HepG2 (cell line): ENCODE measurements around the gene TTC5. TPM values are rescaled to one million over a fixed set of nuclear protein-coding genes. Genes with fewer than 3 reads are reported as not detected.
"Not testable (repeated sequence)": the region's sequence is repeated elsewhere in the genome, so short reads cannot be mapped to it uniquely, and the experiment has no call there.

Experiments
- ATAC-seq: fragments of 200-7000 bp; cut with Tn5 transposase; 3 replicates; pipeline ENCODE4 v1.9.1; 2020; ENCODE audit warnings: mild to moderate bottlenecking, moderate library complexity
- BruUV-seq: library from RNA; stranded (reverse); fragments of 400-500 nt; replicated peaks from 2 replicates; lab custom pipeline; 2021; lab: Mats Ljungman, UMichigan
- CTCF ChIA-PET: fragments of 300-600 bp; formaldehyde crosslinking; extraction: SDS; loops from one replicate; lab custom pipeline; 2021; ENCODE audit warnings: low total read pairs, inconsistent platforms, low intra/inter-chr PET ratio; lab: Yijun Ruan, JAX
- POLR2A ChIA-PET: fragments of 350-600 bp; sonication (Branson Sonifier 250); formaldehyde crosslinking; loops from one replicate; lab custom pipeline; 2020; ENCODE audit warnings: antibody characterized with exemption, inconsistent platforms; lab: Yijun Ruan, JAX
- DNase-seq: peaks from one replicate; pipeline ENCODE4 v3.0.0-alpha.2; 2015; ENCODE audit warnings: low spot score
- FAIRE-seq: peaks from 3 replicates; lab custom pipeline; 2011; peaks lifted over from hg19 to GRCh38; lab: Jason Lieb, UNC
- H2AFZ ChIP-seq: one replicate; pipeline ENCODE4 v1.6.1; 2011; ENCODE audit warnings: low read length, inconsistent platforms
- H3K27ac ChIP-seq: fragments of 300-600 bp; 3 replicates; pipeline ENCODE4 v1.8.0; 2011; ENCODE audit warnings: mixed run types, mild to moderate bottlenecking, mixed read lengths, low read length, inconsistent platforms; ENCODE audit not compliant: insufficient read depth; ENCODE audit errors: extremely low read length
- H3K27me3 ChIP-seq, 2 experiments: fragments of 200-600 bp in 1 of 2; 2 replicates in 1 of 2; 3 replicates in 1 of 2; pipeline versions ENCODE4 v1.6.0 to v1.8.0; 2011; ENCODE audit warnings: low read length in 2 of 2, mild to moderate bottlenecking in 2 of 2, moderate library complexity in 2 of 2, inconsistent platforms in 1 of 2; ENCODE audit not compliant: insufficient read depth in 2 of 2, control insufficient read depth in 1 of 2
- H3K36me3 ChIP-seq, 2 experiments: fragments of 200-600 bp in 1 of 2; replicated peaks in 1 of 2; 2 replicates in 1 of 2; 3 replicates in 1 of 2; pipeline versions ENCODE4 v1.5.1 to v1.8.0; 2011; ENCODE audit warnings: low read length in 2 of 2, inconsistent platforms in 1 of 2; ENCODE audit not compliant: insufficient read depth in 2 of 2, control insufficient read depth in 1 of 2
- H3K4me1 ChIP-seq: 2 replicates; pipeline ENCODE4 v1.5.1; 2012; ENCODE audit warnings: low read length, inconsistent platforms; ENCODE audit not compliant: insufficient read depth
- H3K4me2 ChIP-seq: 2 replicates; pipeline ENCODE4 v1.6.0; 2011; ENCODE audit warnings: low read depth, low read length, inconsistent platforms
- H3K4me3 ChIP-seq, 3 experiments: fragments of 200-600 bp in 1 of 3; sonication (generic), shearing (Covaris generic) in 1 of 3; replicated peaks in 1 of 3; 2 replicates each; pipeline ENCODE4 v1.5.1; 2011 to 2016; ENCODE audit warnings: low read length in 3 of 3, inconsistent platforms in 2 of 3, low read depth in 2 of 3, mild to moderate bottlenecking in 2 of 3, control low read depth in 1 of 3, mixed read lengths in 1 of 3; ENCODE audit not compliant: insufficient read depth in 1 of 3
- H3K79me2 ChIP-seq: one replicate; pipeline ENCODE4 v1.6.1; 2011; ENCODE audit warnings: low read length, inconsistent platforms; ENCODE audit not compliant: insufficient read depth
- H3K9ac ChIP-seq: 2 replicates; pipeline ENCODE4 v1.6.0; 2011; ENCODE audit warnings: mild to moderate bottlenecking, low read depth, low read length, inconsistent platforms; ENCODE audit not compliant: insufficient read depth
- H3K9me3 ChIP-seq: 2 replicates; pipeline ENCODE4 v1.5.1; 2012; ENCODE audit warnings: mild to moderate bottlenecking, low read length
- H4K20me1 ChIP-seq: 2 replicates; pipeline ENCODE4 v1.6.0; 2011; ENCODE audit warnings: inconsistent platforms, mild to moderate bottlenecking, low read length, moderate library complexity; ENCODE audit not compliant: insufficient read depth
- FOXA1 ChIP-seq, 2 experiments: fragments of 450-650 bp in 1 of 2; sonication (generic) in 1 of 2; formaldehyde crosslinking in 1 of 2; IDR thresholded peaks; 2 replicates each; pipeline versions ENCODE4 v1.4.0 to v1.6.1; 2016 to 2020; ENCODE audit warnings: missing genetic modification reagents in 1 of 2
- FOXP4 ChIP-seq: sonication (generic); formaldehyde crosslinking; IDR thresholded peaks from 2 replicates; pipeline ENCODE4 v1.4.0; 2020; ENCODE audit warnings: missing genetic modification reagents
- ZNF281 ChIP-seq: sonication (generic); formaldehyde crosslinking; IDR thresholded peaks from 2 replicates; pipeline ENCODE4 v1.4.0; 2020; ENCODE audit warnings: missing genetic modification reagents, borderline replicate concordance
- WGBS: methylation state at CpG from one replicate; pipeline ENCODE4 v1.1.6; 2017; ENCODE audit warnings: low lambda C conversion rate; 5-methylcytosine and 5-hydroxymethylcytosine counted together
- in situ Hi-C: cut with HindIII; loops from 2 replicates; pipeline ENCODE4 v1.10.0; 2017; ENCODE audit warnings: low pct_unique_long_range_greater_than_20kb; ENCODE audit not compliant: extremely low pct_ligation_motif_present
- intact Hi-C: fragments of 100-400 bp; cut with micrococcal nuclease; formaldehyde crosslinking; loops from one replicate; pipeline ENCODE4 v1.10.0; 2022; ENCODE audit not compliant: unreplicated experiment
- polyA plus RNA-seq, 8 experiments: library from polyadenylated mRNA; depleted of rRNA in 3 of 8; stranded (reverse) in 7 of 8; unstranded in 1 of 8; fragments of >200 nt; fragmentation: Illumina TruSeq in 4 of 8; extraction: Trizol in 4 of 8; gene quantifications; 2 replicates each; pipeline versions ENCODE4 v1.2.1 to v1.2.3, GENCODE V29; 2011 to 2016; ENCODE audit warnings: low read depth in 4 of 8, missing spikeins in 1 of 8, mixed read lengths in 1 of 8; ENCODE audit not compliant: insufficient read depth in 1 of 8
- total RNA-seq, 5 experiments: library from RNA; depleted of rRNA; stranded (reverse); fragments of >200 nt; fragmentation: Illumina TruSeq; extraction: Trizol; gene quantifications; 2 replicates each; pipeline ENCODE4 v1.2.3, GENCODE V29; 2016; ENCODE audit warnings: low read depth in 1 of 5
- TF ChIP-seq, protein P1 (sequence below): IDR thresholded peaks from 2 replicates; pipeline ENCODE4 v1.4.0; 2020; ENCODE audit warnings: mild to moderate bottlenecking, missing genetic modification reagents
- TF ChIP-seq, protein P2 (sequence below): IDR thresholded peaks from 2 replicates; pipeline ENCODE4 v1.6.1; 2016; ENCODE audit warnings: mild to moderate bottlenecking

TTC5 gene
- total and polyA plus RNA-seq, 2 of the 13 experiments (the other 11 are each of a cell fraction or from before 2014, with no cell fraction given), result 8.7 to 28.5 TPM

DNA sequence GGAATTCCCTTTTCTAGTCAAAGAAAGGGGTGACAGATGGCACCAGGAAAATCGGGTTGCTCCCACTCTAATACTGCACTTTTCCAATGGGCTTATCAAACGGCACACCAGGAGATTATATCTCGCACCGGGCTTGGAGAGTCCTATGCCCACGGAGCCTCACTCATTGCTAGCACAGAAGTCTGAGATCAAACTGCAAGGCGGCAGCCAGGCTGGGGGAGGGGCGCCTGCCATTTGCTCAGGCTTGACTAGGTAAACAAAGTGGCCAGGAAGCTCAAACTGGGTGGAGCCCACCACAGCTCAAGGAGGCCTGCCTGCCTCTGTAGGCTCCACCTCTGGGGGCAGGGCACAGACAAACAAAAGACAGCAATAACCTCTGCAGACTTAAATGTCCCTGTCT lies 25.5 kb downstream of the TTC5 start:
- FAIRE-seq; BruUV-seq; H3K27me3 ChIP-seq; CTCF ChIA-PET; H3K27ac ChIP-seq; in situ Hi-C loops; H3K4me3 ChIP-seq; H4K20me1 ChIP-seq; ATAC-seq; H3K79me2 ChIP-seq; POLR2A ChIA-PET; H2AFZ ChIP-seq; H3K36me3 ChIP-seq; H3K9ac ChIP-seq; H3K9me3 ChIP-seq; intact Hi-C loops; TF ChIP-seq FOXA1 (IDR thresholded peaks at IDR 0.05): not testable (repeated sequence)
- TF ChIP-seq, protein P1, sequence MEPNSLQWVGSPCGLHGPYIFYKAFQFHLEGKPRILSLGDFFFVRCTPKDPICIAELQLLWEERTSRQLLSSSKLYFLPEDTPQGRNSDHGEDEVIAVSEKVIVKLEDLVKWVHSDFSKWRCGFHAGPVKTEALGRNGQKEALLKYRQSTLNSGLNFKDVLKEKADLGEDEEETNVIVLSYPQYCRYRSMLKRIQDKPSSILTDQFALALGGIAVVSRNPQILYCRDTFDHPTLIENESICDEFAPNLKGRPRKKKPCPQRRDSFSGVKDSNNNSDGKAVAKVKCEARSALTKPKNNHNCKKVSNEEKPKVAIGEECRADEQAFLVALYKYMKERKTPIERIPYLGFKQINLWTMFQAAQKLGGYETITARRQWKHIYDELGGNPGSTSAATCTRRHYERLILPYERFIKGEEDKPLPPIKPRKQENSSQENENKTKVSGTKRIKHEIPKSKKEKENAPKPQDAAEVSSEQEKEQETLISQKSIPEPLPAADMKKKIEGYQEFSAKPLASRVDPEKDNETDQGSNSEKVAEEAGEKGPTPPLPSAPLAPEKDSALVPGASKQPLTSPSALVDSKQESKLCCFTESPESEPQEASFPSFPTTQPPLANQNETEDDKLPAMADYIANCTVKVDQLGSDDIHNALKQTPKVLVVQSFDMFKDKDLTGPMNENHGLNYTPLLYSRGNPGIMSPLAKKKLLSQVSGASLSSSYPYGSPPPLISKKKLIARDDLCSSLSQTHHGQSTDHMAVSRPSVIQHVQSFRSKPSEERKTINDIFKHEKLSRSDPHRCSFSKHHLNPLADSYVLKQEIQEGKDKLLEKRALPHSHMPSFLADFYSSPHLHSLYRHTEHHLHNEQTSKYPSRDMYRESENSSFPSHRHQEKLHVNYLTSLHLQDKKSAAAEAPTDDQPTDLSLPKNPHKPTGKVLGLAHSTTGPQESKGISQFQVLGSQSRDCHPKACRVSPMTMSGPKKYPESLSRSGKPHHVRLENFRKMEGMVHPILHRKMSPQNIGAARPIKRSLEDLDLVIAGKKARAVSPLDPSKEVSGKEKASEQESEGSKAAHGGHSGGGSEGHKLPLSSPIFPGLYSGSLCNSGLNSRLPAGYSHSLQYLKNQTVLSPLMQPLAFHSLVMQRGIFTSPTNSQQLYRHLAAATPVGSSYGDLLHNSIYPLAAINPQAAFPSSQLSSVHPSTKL (CRISPR knock-in tag), result peak; percentile 48; the same call in 1 of the 2 replicates
- TF ChIP-seq, protein P2, sequence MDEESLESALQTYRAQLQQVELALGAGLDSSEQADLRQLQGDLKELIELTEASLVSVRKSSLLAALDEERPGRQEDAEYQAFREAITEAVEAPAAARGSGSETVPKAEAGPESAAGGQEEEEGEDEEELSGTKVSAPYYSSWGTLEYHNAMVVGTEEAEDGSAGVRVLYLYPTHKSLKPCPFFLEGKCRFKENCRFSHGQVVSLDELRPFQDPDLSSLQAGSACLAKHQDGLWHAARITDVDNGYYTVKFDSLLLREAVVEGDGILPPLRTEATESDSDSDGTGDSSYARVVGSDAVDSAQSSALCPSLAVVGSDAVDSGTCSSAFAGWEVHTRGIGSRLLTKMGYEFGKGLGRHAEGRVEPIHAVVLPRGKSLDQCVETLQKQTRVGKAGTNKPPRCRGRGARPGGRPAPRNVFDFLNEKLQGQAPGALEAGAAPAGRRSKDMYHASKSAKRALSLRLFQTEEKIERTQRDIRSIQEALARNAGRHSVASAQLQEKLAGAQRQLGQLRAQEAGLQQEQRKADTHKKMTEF (CRISPR knock-in tag), result peak; percentile 27; the same call in 1 of the 2 replicates
- peak; percentile 90 for TF ChIP-seq ZNF281
- 0 out of 2 replicates have a peak, but pooled peaks have one; percentile 37 for TF ChIP-seq FOXA1 (CRISPR knock-in tag; IDR thresholded peaks at IDR 0.05)
- 0 out of 2 replicates have a peak, but pooled peaks have one; percentile 11 for TF ChIP-seq FOXP4
- peak; percentile 35 for DNase-seq
- Histone ChIP-seq H3K4me2 (peak overlapping the region; percentile 36; the same call in 1 of the 2 replicates), H3K4me1 (peaks cover 18% of the 10 kb centered on the region)
- 37% methylated on average over 6 of the region's 7 CpGs for WGBS
